ENCODE data around the gene SLFN14.

Gene SLFN14

GRCh38 chr17:35588196-35588920, 27.7 kb upstream of the SLFN14 start:
- Histone ChIP-seq H3K27ac (peak overlapping the region in 9 of 11 experiments; percentile 83 to 94 (median 93); a peak in 15 of 22 replicates), H3K9me3 (replicated peaks in 1 of 11) (no peaks in the 10 kb centered on the region), H3K9ac (peak overlapping the region; percentile 79 to 96 (median 93); a peak in 20 of 22 replicates), H3K36me3 (peaks cover 5 to 30% (median 11%) of the 10 kb centered on the region in 11 experiments; a peak in 13 of 22 replicates), H4K20me1 (peaks cover 8 to 51% (median 37%) of the 10 kb centered on the region in 11 experiments; a peak in 18 of 22 replicates), H3K4me1 (peaks cover 18 to 47% (median 22%) of the 10 kb centered on the region in 10 experiments), H3K4me3 (peak overlapping the region; percentile 73 to 99 (median 91)), H3K27me3 (no peaks in the 10 kb centered on the region), H3K4me2 (peak overlapping the region; percentile 83 to 96 (median 90))
- TF ChIP-seq Cebpa-rat (IDR thresholded peaks at IDR 0.05): no peak

DNA sequence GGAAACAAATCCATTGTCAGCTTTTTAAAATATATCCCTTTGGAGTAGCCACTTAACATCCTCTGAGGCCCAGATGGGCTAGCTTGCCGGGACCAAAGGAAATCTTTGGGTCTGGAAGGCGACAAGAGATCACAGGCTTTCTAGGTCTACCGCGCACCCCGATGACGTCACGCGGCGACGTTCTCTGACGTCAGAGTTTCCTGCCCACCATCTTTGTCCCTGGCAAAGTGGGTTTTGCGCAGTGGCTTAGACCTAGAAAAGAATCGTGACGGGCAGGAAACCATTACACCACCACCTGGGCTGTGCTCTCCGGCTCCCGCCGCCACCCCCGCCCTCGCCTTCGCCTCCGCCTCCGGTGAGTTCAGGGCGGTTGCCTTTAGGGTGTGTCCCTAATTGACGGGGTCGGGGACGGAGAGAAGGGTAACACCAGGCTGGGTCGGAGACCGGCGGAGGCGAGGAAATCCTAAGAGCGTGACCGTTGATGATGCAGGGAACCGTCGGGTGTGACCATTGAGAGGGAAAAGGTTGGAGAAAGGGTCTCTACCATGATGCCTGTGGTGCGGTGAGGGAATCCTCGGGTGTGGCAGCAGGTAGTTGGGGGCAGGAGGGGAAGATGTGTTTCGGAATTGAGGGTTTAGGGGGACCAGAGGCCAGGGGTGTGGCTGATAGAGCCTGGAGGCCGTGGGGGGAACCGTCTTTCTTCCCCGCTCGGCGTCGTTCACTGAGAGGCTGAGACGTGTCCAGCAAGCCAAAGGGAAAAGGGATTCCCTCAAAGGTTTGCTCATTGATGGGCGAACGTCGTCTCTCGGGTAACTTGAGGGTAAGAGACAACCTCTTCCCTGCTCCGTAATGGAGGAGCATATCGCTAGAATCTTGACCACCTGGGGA, 26.7 kb upstream of the SLFN14 start, which contains the start of gene AP2B1:
Gene AP2B1, plus strand, starts transcription at position 249 of the 888 bp plus-strand sequence. CDS start 6,709 bp downstream, outside the sequence.
- Histone ChIP-seq H3K4me2 (peak within 1 kb of the TSS; percentile 83 to 96 (median 90)), H4K20me1 (peaks cover 3 to 40% (median 27%) of the 10 kb centered on the region in 11 experiments; a peak in 18 of 22 replicates), H3K27ac (peak within 1 kb of the TSS; percentile 83 to 94 (median 92)), H3K4me1 (peaks cover 18 to 47% (median 22%) of the 10 kb centered on the region in 10 experiments), H3K36me3 (peaks cover 2 to 21% (median 6%) of the 10 kb centered on the region in 11 experiments; a peak in 9 of 22 replicates), H3K9ac (peak within 1 kb of the TSS; percentile 79 to 96 (median 93)), H3K4me3 (peak within 1 kb of the TSS; percentile 73 to 99 (median 91)), H3K27me3 (no peaks in the 10 kb centered on the region), H3K9me3 (replicated peaks in 1 of 11) (no peaks in the 10 kb centered on the region)
- TF ChIP-seq Cebpa-rat (IDR thresholded peaks at IDR 0.05): no peak; a peak in 2 of 22 replicates

DNA sequence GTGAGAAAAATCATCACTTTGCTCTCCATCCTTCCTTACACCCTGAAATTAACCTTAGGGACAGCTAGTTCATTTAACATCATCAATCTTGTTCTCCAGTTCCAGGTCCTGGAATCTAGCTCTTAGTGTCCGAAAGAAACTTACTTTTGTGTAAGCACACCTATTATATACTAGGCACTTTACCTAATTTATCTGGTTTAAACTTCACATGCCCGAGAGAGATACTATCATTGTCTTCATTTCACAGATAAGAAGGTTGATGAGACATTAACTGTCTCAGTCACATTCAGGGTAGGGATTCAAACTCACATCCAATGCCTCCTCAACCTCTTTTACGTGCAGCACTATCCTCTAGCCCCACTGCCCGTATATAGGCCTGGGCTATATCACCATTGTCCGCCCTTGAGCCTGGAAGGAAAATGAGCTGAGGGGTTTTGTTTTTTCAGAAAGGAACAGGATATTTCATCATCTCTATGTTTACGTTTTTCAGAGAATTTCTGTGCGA, 26.0 kb upstream of the SLFN14 start:
- Histone ChIP-seq H3K9me3 (replicated peaks in 1 of 11) (no peaks in the 10 kb centered on the region), H3K27ac (peak overlapping the region; percentile 83 to 94 (median 92)), H3K36me3 (peaks cover 0 to 14% (median 6%) of the 10 kb centered on the region in 11 experiments; a peak in 6 of 22 replicates), H3K9ac (peak overlapping the region; percentile 79 to 96 (median 93)), H3K4me1 (peaks cover 18 to 47% (median 22%) of the 10 kb centered on the region in 10 experiments), H3K4me3 (peak overlapping the region; percentile 73 to 99 (median 91)), H4K20me1 (peaks cover 0 to 33% (median 22%) of the 10 kb centered on the region in 11 experiments; a peak in 14 of 22 replicates), H3K4me2 (peak overlapping the region; percentile 75 to 91 (median 81)), H3K27me3 (no peaks in the 10 kb centered on the region)
- peak in 1 of 11 experiments; percentile 65; a peak in 1 of 22 replicates for TF ChIP-seq Cebpa-rat (IDR thresholded peaks at IDR 0.05)

- Histone ChIP-seq H3K36me3 (no peaks in the 10 kb centered on the region), H3K9ac (no peak overlapping the region), H3K27ac (no peak overlapping the region), H3K4me1 (peaks cover 22 to 36% (median 27%) of the 10 kb centered on the region in 10 experiments), H3K4me2 (peak overlapping the region in 2 of 11 experiments; percentile 10 to 49; a peak in 2 of 22 replicates), H3K9me3 (replicated peaks in 1 of 11) (no peaks in the 10 kb centered on the region), H3K4me3 (no peak overlapping the region), H3K27me3 (no peaks in the 10 kb centered on the region), H4K20me1 (peaks cover 0 to 8% (median 0%) of the 10 kb centered on the region in 11 experiments; a peak in 4 of 22 replicates)
- TF ChIP-seq Cebpa-rat (IDR thresholded peaks at IDR 0.05): no peak
Measured at GRCh38 chr17:35584061-35584460, 23.4 kb upstream of the SLFN14 start.

GRCh38 chr17:35578929-35579432, 18.4 kb upstream of the SLFN14 start:
- TF ChIP-seq Cebpa-rat (IDR thresholded peaks at IDR 0.05): no peak
- no peaks in the 10 kb centered on the region for H3K9me3 ChIP-seq (replicated peaks in 1 of 11)
- H3K4me1 ChIP-seq: peaks cover 26 to 33% (median 30%) of the 10 kb centered on the region in 10 experiments

DNA sequence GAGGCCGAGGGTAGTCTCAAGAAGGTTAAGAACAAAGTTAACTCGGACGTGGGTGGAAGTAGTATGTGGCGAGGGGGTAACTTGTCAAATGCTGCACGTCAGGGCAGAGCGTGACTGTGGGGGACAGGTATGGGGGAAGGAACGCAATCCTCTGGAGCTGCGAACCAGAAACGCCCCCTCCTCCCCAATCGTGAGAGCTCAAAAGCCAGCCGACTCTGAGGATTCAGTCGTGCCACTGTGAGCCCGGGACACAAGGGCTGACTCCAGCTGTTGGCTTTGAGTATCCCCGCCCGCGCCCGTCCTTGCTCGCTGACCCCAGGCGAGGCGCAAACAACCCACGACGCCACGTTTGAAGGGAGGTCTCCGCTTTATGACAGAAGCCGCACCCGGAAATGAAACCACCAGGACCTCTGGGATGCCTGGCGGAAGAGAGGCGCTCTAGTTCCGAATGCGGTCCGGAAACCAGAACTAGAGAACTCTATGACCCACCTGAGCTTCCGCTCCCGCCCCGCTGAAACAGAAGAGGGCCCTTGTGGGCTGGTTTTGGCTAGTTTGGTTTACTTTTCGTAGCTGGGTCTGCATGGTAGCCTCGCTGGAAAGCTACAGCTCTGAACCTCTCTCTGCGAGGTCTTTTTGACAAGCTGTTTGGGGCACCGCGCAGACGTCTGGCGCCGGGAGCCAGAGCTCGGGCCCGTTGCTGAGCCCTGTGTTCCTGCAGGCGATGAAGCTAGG, 17.7 kb upstream of the SLFN14 start, which contains the start of gene PEX12:
Gene PEX12, minus strand, starts transcription at position 375 of the 732 bp plus-strand sequence. CDS start 550 bp downstream, outside the sequence.
- Histone ChIP-seq H3K4me1 (peaks cover 22 to 37% (median 29%) of the 10 kb centered on the region in 10 experiments), H3K9ac (peak within 1 kb of the TSS; percentile 77 to 88 (median 82)), H3K27me3 (no peaks in the 10 kb centered on the region), H3K27ac (peak within 1 kb of the TSS; percentile 47 to 87 (median 84)), H3K4me2 (peak within 1 kb of the TSS; percentile 84 to 98 (median 91)), H4K20me1 (no peaks in the 10 kb centered on the region), H3K4me3 (peak within 1 kb of the TSS; percentile 62 to 81 (median 71)), H3K36me3 (peaks cover 20 to 39% (median 27%) of the 10 kb centered on the region in 11 experiments; a peak in 21 of 22 replicates), H3K9me3 (replicated peaks in 1 of 11) (no peaks in the 10 kb centered on the region)
- TF ChIP-seq Cebpa-rat (IDR thresholded peaks at IDR 0.05): no peak

More at GRCh38 chr17:35578929-35579432, 18.4 kb upstream of the SLFN14 start:
- H3K27ac ChIP-seq: peak overlapping the region; percentile 47 to 87 (median 84)
- no peaks in the 10 kb centered on the region for H3K27me3 ChIP-seq
- peaks cover 14 to 33% (median 21%) of the 10 kb centered on the region in 11 experiments; a peak in 21 of 22 replicates for H3K36me3 ChIP-seq
- peak overlapping the region; percentile 77 to 88 (median 82) for H3K9ac ChIP-seq
- H4K20me1 ChIP-seq: no peaks in the 10 kb centered on the region
- peak overlapping the region; percentile 84 to 98 (median 91) for H3K4me2 ChIP-seq
- H3K4me3 ChIP-seq: peak overlapping the region; percentile 62 to 81 (median 71)

- peak overlapping the region; percentile 62 to 81 (median 71) for H3K4me3 ChIP-seq
- peak overlapping the region; percentile 77 to 88 (median 82) for H3K9ac ChIP-seq
- peaks cover 25 to 44% (median 33%) of the 10 kb centered on the region in 11 experiments; a peak in 21 of 22 replicates for H3K36me3 ChIP-seq
- H3K27ac ChIP-seq: peak overlapping the region; percentile 47 to 87 (median 84)
- no peaks in the 10 kb centered on the region for H3K9me3 ChIP-seq (replicated peaks in 1 of 11)
- no peaks in the 10 kb centered on the region for H3K27me3 ChIP-seq
- H4K20me1 ChIP-seq: no peaks in the 10 kb centered on the region; a peak in 1 of 22 replicates
- TF ChIP-seq Cebpa-rat (IDR thresholded peaks at IDR 0.05): no peak
- H3K4me1 ChIP-seq: peaks cover 22 to 40% (median 29%) of the 10 kb centered on the region in 10 experiments
- peak overlapping the region; percentile 84 to 98 (median 91) for H3K4me2 ChIP-seq
Measured at GRCh38 chr17:35577830-35578196, 17.2 kb upstream of the SLFN14 start.

Data from BLaER1 treated with 17β-estradiol and CSF1 and Interleukin-3, amounts not matched to agents 10 nM and 100 nM (cell line).